Measurements from ENCODE around the gene MAGI2.
"Not testable (repeated sequence)": the region's sequence is repeated elsewhere in the genome, so short reads cannot be mapped to it uniquely, and the experiment has no call there.

Gene MAGI2

GRCh38 chr7:78264105-78264504 lies 1189.4 kb downstream of the MAGI2 start:
- ATAC-seq (replicated peaks; ENCODE audit: extremely low read depth, poor library complexity, severe bottlenecking), result no peak
- Mint-ChIP-seq H3K27me3 (no peaks in the 10 kb centered on the region), H3K4me1 (no peaks in the 10 kb centered on the region), H3K27ac (ENCODE audit: low read depth) (no peak overlapping the region), H3K36me3 (ENCODE audit: insufficient read depth) (no peaks in the 10 kb centered on the region), H3K9me3 (no peaks in the 10 kb centered on the region), H3K4me3 (no peak overlapping the region)
- DNase-seq (ENCODE audit: low spot score in 2 of 2), result no peak

- ATAC-seq (replicated peaks; ENCODE audit: extremely low read depth, poor library complexity, severe bottlenecking), result no peak
- no peak overlapping the region for H3K27ac Mint-ChIP-seq (ENCODE audit: low read depth)
- H3K36me3 Mint-ChIP-seq (ENCODE audit: insufficient read depth), result no peaks in the 10 kb centered on the region
These were observed 1191.7 kb downstream of the MAGI2 start for GRCh38 chr7:78261739-78262138.

GRCh38 chr7:78261302-78261701 lies 1192.2 kb downstream of the MAGI2 start:
- ATAC-seq (replicated peaks; ENCODE audit: extremely low read depth, poor library complexity, severe bottlenecking) (no peak), DNase-seq (ENCODE audit: low spot score in 2 of 2) (no peak)
- H3K4me1 Mint-ChIP-seq, result no peaks in the 10 kb centered on the region
- H3K27me3 Mint-ChIP-seq, result no peaks in the 10 kb centered on the region
- no peak overlapping the region for H3K4me3 Mint-ChIP-seq
- H3K27ac Mint-ChIP-seq (ENCODE audit: low read depth), result no peak overlapping the region
- no peaks in the 10 kb centered on the region for H3K36me3 Mint-ChIP-seq (ENCODE audit: insufficient read depth)
- no peaks in the 10 kb centered on the region for H3K9me3 Mint-ChIP-seq

More at GRCh38 chr7:78261739-78262138, 1191.7 kb downstream of the MAGI2 start:
- Mint-ChIP-seq H3K4me1 (no peaks in the 10 kb centered on the region), H3K4me3 (no peak overlapping the region), H3K27me3 (no peaks in the 10 kb centered on the region), H3K9me3 (no peaks in the 10 kb centered on the region)
- no peak for DNase-seq (ENCODE audit: low spot score in 2 of 2)

- Mint-ChIP-seq H3K27me3 (no peaks in the 10 kb centered on the region), H3K4me1 (no peaks in the 10 kb centered on the region), H3K9me3 (no peaks in the 10 kb centered on the region), H3K4me3 (no peak overlapping the region), H3K27ac (ENCODE audit: low read depth) (no peak overlapping the region), H3K36me3 (ENCODE audit: insufficient read depth) (no peaks in the 10 kb centered on the region)
- ATAC-seq (replicated peaks; ENCODE audit: extremely low read depth, poor library complexity, severe bottlenecking), result no peak
- no peak for DNase-seq (ENCODE audit: low spot score in 2 of 2)
These were observed 1192.6 kb downstream of the MAGI2 start for GRCh38 chr7:78260826-78261225.

- ATAC-seq (replicated peaks; ENCODE audit: extremely low read depth, poor library complexity, severe bottlenecking) (no peak), DNase-seq (ENCODE audit: low spot score in 2 of 2) (no peak)
- H3K36me3 Mint-ChIP-seq (ENCODE audit: insufficient read depth), result no peaks in the 10 kb centered on the region
- H3K4me1 Mint-ChIP-seq, result no peaks in the 10 kb centered on the region
- H3K27me3 Mint-ChIP-seq, result no peaks in the 10 kb centered on the region
- no peak overlapping the region for H3K27ac Mint-ChIP-seq (ENCODE audit: low read depth)
- H3K9me3 Mint-ChIP-seq, result no peaks in the 10 kb centered on the region
- H3K4me3 Mint-ChIP-seq, result no peak overlapping the region
These were observed 1198.8 kb downstream of the MAGI2 start for GRCh38 chr7:78254726-78255055.

- Mint-ChIP-seq H3K4me3 (no peak overlapping the region), H3K36me3 (ENCODE audit: insufficient read depth) (no peaks in the 10 kb centered on the region), H3K27ac (ENCODE audit: low read depth) (no peak overlapping the region), H3K9me3 (no peaks in the 10 kb centered on the region), H3K27me3 (no peaks in the 10 kb centered on the region), H3K4me1 (no peaks in the 10 kb centered on the region)
- DNase-seq (ENCODE audit: low spot score in 2 of 2), result no peak
- ATAC-seq (replicated peaks; ENCODE audit: extremely low read depth, poor library complexity, severe bottlenecking), result no peak
These were observed 1199.4 kb downstream of the MAGI2 start for GRCh38 chr7:78253850-78254725.

GRCh38 chr7:78248867-78249266 lies 1204.6 kb downstream of the MAGI2 start:
- ATAC-seq (replicated peaks; ENCODE audit: extremely low read depth, poor library complexity, severe bottlenecking) (no peak), DNase-seq (ENCODE audit: low spot score in 2 of 2) (no peak)
- Mint-ChIP-seq H3K9me3 (peaks cover 7% of the 10 kb centered on the region), H3K4me1 (no peaks in the 10 kb centered on the region), H3K4me3 (no peak overlapping the region), H3K36me3 (ENCODE audit: insufficient read depth) (no peaks in the 10 kb centered on the region), H3K27ac (ENCODE audit: low read depth) (no peak overlapping the region), H3K27me3 (no peaks in the 10 kb centered on the region)

- no peaks in the 10 kb centered on the region for H3K36me3 Mint-ChIP-seq (ENCODE audit: insufficient read depth)
- no peaks in the 10 kb centered on the region for H3K27me3 Mint-ChIP-seq
- no peaks in the 10 kb centered on the region for H3K4me1 Mint-ChIP-seq
- H3K4me3 Mint-ChIP-seq, result no peak overlapping the region
- ATAC-seq (replicated peaks; ENCODE audit: extremely low read depth, poor library complexity, severe bottlenecking) (no peak), DNase-seq (ENCODE audit: low spot score in 2 of 2) (no peak)
- peaks cover 7% of the 10 kb centered on the region for H3K9me3 Mint-ChIP-seq
- H3K27ac Mint-ChIP-seq (ENCODE audit: low read depth), result no peak overlapping the region
These were observed 1205.4 kb downstream of the MAGI2 start for GRCh38 chr7:78247910-78248689.

- not testable (repeated sequence) for H3K27ac Mint-ChIP-seq (ENCODE audit: low read depth); H3K27me3 Mint-ChIP-seq; H3K4me3 Mint-ChIP-seq; H3K36me3 Mint-ChIP-seq (ENCODE audit: insufficient read depth); ATAC-seq (replicated peaks; ENCODE audit: extremely low read depth, poor library complexity, severe bottlenecking); H3K4me1 Mint-ChIP-seq; DNase-seq (ENCODE audit: low spot score in 2 of 2)
- H3K9me3 Mint-ChIP-seq, result peaks cover 21% of the 10 kb centered on the region
These were observed 1213.3 kb downstream of the MAGI2 start for GRCh38 chr7:78240179-78240578.

GRCh38 chr7:78234634-78235033 lies 1218.8 kb downstream of the MAGI2 start:
- ATAC-seq (replicated peaks; ENCODE audit: extremely low read depth, poor library complexity, severe bottlenecking), result no peak
- H3K27ac Mint-ChIP-seq (ENCODE audit: low read depth), result no peak overlapping the region
- peaks cover 11% of the 10 kb centered on the region for H3K9me3 Mint-ChIP-seq
- DNase-seq (ENCODE audit: low spot score in 2 of 2), result no peak
- no peaks in the 10 kb centered on the region for H3K27me3 Mint-ChIP-seq
- H3K4me3 Mint-ChIP-seq, result no peak overlapping the region
- H3K4me1 Mint-ChIP-seq, result no peaks in the 10 kb centered on the region
- H3K36me3 Mint-ChIP-seq (ENCODE audit: insufficient read depth), result no peaks in the 10 kb centered on the region

GRCh38 chr7:78232806-78233205 lies 1220.7 kb downstream of the MAGI2 start:
- H3K9me3 Mint-ChIP-seq, result peaks cover 1% of the 10 kb centered on the region
- ATAC-seq (replicated peaks; ENCODE audit: extremely low read depth, poor library complexity, severe bottlenecking) (no peak), DNase-seq (ENCODE audit: low spot score in 2 of 2) (no peak)

GRCh38 chr7:78226059-78226719 lies 1227.3 kb downstream of the MAGI2 start:
- Mint-ChIP-seq H3K27ac (ENCODE audit: low read depth) (no peak overlapping the region), H3K4me3 (no peak overlapping the region), H3K4me1 (no peaks in the 10 kb centered on the region), H3K9me3 (peaks cover under 1% of the 10 kb centered on the region), H3K27me3 (peaks cover 3% of the 10 kb centered on the region), H3K36me3 (ENCODE audit: insufficient read depth) (no peaks in the 10 kb centered on the region)
- DNase-seq (ENCODE audit: low spot score in 2 of 2), result no peak
- ATAC-seq (replicated peaks; ENCODE audit: extremely low read depth, poor library complexity, severe bottlenecking), result no peak

More at GRCh38 chr7:78232806-78233205, 1220.7 kb downstream of the MAGI2 start:
- Mint-ChIP-seq H3K27ac (ENCODE audit: low read depth) (no peak overlapping the region), H3K36me3 (ENCODE audit: insufficient read depth) (no peaks in the 10 kb centered on the region), H3K4me1 (no peaks in the 10 kb centered on the region), H3K4me3 (no peak overlapping the region), H3K27me3 (no peaks in the 10 kb centered on the region)

Measured in central memory CD8-positive, alpha-beta T cell (primary cell).